ENCODE results near the gene PSD. TPM values are rescaled to one million over a fixed set of nuclear protein-coding genes. Genes with fewer than 3 reads are reported as not detected.

PSD gene
- total RNA-seq, 4 donors from 2014 or later = 0.22 to 1.4 (median 0.54) TPM

DNA sequence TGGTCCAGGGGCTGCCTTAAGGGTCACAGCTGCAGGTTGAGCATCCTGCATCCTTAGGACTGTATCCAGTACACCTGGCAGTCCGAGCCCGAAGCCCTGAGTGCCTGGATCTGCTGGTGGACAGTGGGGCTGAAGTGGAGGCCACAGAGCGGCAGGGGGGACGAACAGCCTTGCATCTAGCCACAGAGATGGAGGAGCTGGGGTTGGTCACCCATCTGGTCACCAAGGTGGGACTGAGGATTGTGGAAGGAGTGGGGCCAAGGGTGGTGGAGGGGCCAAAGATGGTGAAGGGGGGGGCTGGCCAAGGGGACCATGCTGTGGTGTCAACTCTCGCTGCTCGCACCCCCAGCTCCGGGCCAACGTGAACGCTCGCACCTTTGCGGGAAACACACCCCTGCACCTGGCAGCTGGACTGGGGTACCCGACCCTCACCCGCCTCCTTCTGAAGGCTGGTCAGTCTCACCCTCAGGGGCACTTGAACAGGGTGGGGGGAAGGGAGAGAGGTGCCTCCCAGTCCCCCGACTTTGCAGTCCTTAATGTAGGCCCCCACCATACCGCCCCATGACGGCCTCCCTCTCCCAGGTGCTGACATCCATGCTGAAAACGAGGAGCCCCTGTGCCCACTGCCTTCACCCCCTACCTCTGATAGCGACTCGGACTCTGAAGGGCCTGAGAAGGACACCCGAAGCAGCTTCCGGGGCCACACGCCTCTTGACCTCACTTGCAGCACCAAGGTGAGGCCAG, 17.8 kb downstream of the PSD start:
- TF ChIP-seq, protein P1, sequence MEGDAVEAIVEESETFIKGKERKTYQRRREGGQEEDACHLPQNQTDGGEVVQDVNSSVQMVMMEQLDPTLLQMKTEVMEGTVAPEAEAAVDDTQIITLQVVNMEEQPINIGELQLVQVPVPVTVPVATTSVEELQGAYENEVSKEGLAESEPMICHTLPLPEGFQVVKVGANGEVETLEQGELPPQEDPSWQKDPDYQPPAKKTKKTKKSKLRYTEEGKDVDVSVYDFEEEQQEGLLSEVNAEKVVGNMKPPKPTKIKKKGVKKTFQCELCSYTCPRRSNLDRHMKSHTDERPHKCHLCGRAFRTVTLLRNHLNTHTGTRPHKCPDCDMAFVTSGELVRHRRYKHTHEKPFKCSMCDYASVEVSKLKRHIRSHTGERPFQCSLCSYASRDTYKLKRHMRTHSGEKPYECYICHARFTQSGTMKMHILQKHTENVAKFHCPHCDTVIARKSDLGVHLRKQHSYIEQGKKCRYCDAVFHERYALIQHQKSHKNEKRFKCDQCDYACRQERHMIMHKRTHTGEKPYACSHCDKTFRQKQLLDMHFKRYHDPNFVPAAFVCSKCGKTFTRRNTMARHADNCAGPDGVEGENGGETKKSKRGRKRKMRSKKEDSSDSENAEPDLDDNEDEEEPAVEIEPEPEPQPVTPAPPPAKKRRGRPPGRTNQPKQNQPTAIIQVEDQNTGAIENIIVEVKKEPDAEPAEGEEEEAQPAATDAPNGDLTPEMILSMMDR (IDR thresholded peaks at IDR 0.05; ENCODE audit: low read depth) = no peak

DNA sequence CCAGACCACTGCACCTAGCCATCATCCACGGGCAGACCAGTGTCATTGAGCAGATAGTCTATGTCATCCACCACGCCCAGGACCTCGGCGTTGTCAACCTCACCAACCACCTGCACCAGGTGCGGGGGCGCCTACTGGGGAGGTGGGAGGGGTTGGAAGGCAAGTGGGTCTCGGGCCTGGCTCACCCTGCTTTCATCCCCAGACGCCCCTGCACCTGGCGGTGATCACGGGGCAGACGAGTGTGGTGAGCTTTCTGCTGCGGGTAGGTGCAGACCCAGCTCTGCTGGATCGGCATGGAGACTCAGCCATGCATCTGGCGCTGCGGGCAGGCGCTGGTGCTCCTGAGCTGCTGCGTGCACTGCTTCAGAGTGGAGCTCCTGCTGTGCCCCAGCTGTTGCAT, 18.5 kb downstream of the PSD start:
- TF ChIP-seq, protein P1 (IDR thresholded peaks at IDR 0.05; ENCODE audit: low read depth) = no peak

- TF ChIP-seq, protein P1 (IDR thresholded peaks at IDR 0.05; ENCODE audit: low read depth) = no peak
These were observed 19.2 kb downstream of the PSD start for GRCh38 chr10:102399217-102400021.

DNA sequence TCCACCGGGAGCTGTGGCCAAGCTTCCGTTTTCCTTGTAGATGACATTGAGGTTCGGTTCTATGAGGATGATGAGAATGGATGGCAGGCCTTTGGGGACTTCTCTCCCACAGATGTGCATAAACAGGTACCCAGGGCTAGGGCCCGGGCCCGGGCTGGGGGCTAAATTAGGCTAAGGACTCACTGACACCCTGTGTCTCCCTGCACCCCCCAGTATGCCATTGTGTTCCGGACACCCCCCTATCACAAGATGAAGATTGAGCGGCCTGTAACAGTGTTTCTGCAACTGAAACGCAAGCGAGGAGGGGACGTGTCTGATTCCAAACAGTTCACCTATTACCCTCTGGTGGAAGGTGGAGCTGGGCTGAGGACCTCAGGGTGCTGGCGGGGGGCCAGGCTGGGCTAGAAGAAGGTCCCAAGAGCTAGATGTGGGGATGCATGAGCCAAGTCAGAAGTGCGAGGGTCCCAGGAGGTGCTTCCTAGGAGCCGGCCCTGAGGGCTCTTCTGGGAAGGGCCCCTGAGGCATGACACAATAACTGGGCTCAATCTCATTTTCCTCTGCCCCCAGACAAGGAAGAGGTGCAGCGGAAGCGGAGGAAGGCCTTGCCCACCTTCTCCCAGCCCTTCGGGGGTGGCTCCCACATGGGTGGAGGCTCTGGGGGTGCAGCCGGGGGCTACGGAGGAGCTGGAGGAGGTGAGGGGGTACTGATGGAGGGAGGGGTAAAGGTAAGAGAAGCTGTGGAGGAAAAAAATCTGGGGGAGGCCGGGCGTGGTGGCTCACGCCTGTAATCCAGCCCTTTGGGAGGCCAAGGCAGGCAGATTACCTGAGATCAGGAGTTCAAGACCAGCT, 20.2 kb downstream of the PSD start:
- TF ChIP-seq, protein P1 (IDR thresholded peaks at IDR 0.05; ENCODE audit: low read depth) = no peak

DNA sequence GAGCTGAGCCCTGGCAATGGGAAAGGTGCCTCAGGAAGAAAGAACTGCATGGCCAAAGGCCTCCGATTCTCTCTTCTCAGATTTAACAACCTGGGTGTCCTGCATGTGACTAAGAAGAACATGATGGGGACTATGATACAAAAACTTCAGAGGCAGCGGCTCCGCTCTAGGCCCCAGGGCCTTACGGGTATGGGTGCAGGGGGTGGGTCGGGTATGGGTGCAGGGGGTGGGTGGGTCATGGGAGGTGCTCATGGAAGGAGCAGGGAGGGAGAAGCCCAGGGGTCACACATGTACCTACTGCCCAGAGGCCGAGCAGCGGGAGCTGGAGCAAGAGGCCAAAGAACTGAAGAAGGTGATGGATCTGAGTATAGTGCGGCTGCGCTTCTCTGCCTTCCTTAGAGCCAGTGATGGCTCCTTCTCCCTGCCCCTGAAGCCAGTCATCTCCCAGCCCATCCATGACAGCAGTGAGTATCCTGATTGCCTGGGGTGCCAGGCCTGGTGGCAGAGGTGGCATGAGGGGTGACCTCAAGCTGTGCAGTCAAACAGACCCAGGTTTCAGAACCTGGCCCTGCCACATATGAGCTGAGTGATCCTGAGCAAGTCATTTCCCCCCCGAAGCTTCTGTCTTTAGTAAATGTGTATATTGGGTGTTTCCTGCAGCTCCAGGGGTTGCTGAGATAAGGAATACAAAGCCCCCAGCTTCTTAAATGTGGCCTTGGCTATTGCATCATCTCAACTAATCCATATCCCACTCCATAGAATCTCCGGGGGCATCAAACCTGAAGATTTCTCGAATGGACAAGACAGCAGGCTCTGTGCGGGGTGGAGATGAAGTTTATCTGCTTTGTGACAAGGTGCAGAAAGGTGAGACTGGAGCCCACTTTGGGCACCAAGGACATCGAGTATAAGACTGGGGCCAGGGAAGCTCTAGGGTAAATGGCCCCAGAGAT, 21.1 kb downstream of the PSD start:
- TF ChIP-seq, protein P1 (IDR thresholded peaks at IDR 0.05; ENCODE audit: low read depth) = no peak

DNA sequence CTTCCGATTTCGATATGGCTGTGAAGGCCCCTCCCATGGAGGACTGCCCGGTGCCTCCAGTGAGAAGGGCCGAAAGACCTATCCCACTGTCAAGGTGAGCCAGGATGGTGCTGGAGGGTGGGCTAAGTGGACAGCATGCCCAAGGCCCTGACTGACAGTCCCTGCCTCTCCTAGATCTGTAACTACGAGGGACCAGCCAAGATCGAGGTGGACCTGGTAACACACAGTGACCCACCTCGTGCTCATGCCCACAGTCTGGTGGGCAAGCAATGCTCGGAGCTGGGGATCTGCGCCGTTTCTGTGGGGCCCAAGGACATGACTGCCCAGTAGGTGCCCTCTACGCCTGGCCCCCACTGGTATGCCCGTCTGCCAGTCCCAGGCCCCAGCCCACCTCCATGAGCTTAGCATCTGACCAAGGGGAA, 21.8 kb downstream of the PSD start:
- TF ChIP-seq, protein P1 (IDR thresholded peaks at IDR 0.05; ENCODE audit: low read depth) = no peak

Measured in subcutaneous adipose tissue (tissue), 4 donors.